GM23338 (cell line): Measurements from ENCODE around the gene KLHL6. TPM values are rescaled to one million over a fixed set of nuclear protein-coding genes. Genes with fewer than 3 reads are reported as not detected.
A peak's percentile ranks its signal among the peaks of the same experiment; 100 is the strongest.

ENCODE experiments used
- ATAC-seq: fragments of 200-7000 bp; cut with Tn5 transposase; 3 replicates; pipeline ENCODE4 v1.9.1; 2020
- DNase-seq: peaks from one replicate; pipeline ENCODE4 v3.0.0-alpha.2; 2015; ENCODE audit warnings: low spot score
- H2AFZ ChIP-seq: fragments of 200-600 bp; sonication (generic); 2 replicates; pipeline ENCODE4 v1.8.0; 2016; ENCODE audit warnings: antibody characterized with exemption, mild to moderate bottlenecking, moderate library complexity
- H3F3A ChIP-seq: fragments of 200-600 bp; sonication (generic); replicated peaks from 2 replicates; pipeline ENCODE4 v1.8.0; 2017; ENCODE audit warnings: antibody characterized with exemption, mixed run types, low read depth
- H3K27ac ChIP-seq: fragments of 200-600 bp; sonication (generic); 2 replicates; pipeline ENCODE4 v1.6.1; 2016; ENCODE audit warnings: low read depth
- H3K27me3 ChIP-seq: fragments of 200-600 bp; sonication (generic); 2 replicates; pipeline ENCODE4 v1.8.0; 2016; ENCODE audit warnings: mild to moderate bottlenecking, mixed run types, moderate library complexity; ENCODE audit not compliant: insufficient read depth
- H3K36me3 ChIP-seq: fragments of 200-600 bp; sonication (generic); 2 replicates; pipeline ENCODE4 v1.8.0; 2016; ENCODE audit warnings: mild to moderate bottlenecking; ENCODE audit not compliant: insufficient read depth
- H3K4me1 ChIP-seq: fragments of 200-600 bp; sonication (generic); 2 replicates; pipeline ENCODE4 v1.8.0; 2016; ENCODE audit warnings: mild to moderate bottlenecking, moderate library complexity; ENCODE audit not compliant: insufficient read depth
- H3K4me2 ChIP-seq: fragments of 200-600 bp; sonication (generic); 2 replicates; pipeline ENCODE4 v1.7.1; 2017; ENCODE audit warnings: mixed run types
- H3K4me3 ChIP-seq: fragments of 200-600 bp; sonication (generic); 2 replicates; pipeline ENCODE4 v1.6.1; 2016; ENCODE audit warnings: mixed run types
- H3K79me2 ChIP-seq: fragments of 200-600 bp; sonication (generic); replicated peaks from 2 replicates; pipeline ENCODE4 v1.8.0; 2017; ENCODE audit warnings: mild to moderate bottlenecking; ENCODE audit not compliant: insufficient read depth
- H3K9me2 ChIP-seq: fragments of 200-600 bp; sonication (generic); 2 replicates; pipeline ENCODE4 v1.8.0; 2017; ENCODE audit not compliant: insufficient read depth
- H4K20me1 ChIP-seq: fragments of 200-600 bp; sonication (generic); replicated peaks from 2 replicates; pipeline ENCODE4 v1.8.0; 2017; ENCODE audit warnings: mild to moderate bottlenecking; ENCODE audit not compliant: insufficient read depth
- H3K27ac Mint-ChIP-seq: 2 replicates; pipeline ENCODE4 v1.8.0; 2020; ENCODE audit warnings: inconsistent platforms, mild to moderate bottlenecking, moderate library complexity, mixed read lengths
- H3K27me3 Mint-ChIP-seq: 3 replicates; pipeline ENCODE4 v1.8.0; 2022; ENCODE audit warnings: low read depth, mild to moderate bottlenecking, moderate library complexity, mixed read lengths, inconsistent platforms; ENCODE audit not compliant: insufficient read depth, poor library complexity
- H3K36me3 Mint-ChIP-seq: 3 replicates; pipeline ENCODE4 v1.8.0; 2021; ENCODE audit warnings: low read depth, mild to moderate bottlenecking, inconsistent platforms, moderate library complexity, mixed read lengths
- H3K4me1 Mint-ChIP-seq: 3 replicates; pipeline ENCODE4 v1.8.0; 2020; ENCODE audit warnings: mild to moderate bottlenecking, inconsistent platforms, mixed read lengths
- H3K4me3 Mint-ChIP-seq: 3 replicates; pipeline ENCODE4 v1.8.0; 2021; ENCODE audit warnings: moderate library complexity, mild to moderate bottlenecking, inconsistent platforms, mixed read lengths
- H3K9me3 Mint-ChIP-seq: 3 replicates; pipeline ENCODE4 v1.8.0; 2020; ENCODE audit warnings: moderate library complexity, mild to moderate bottlenecking, inconsistent platforms, mixed read lengths
- CREB1 ChIP-seq: fragments of 250-450 bp; sonication (Bioruptor Pico); IDR thresholded peaks from 2 replicates; pipeline ENCODE4 v1.5.0; 2020; ENCODE audit warnings: low read depth, mild to moderate bottlenecking, moderate library complexity
- CTCF ChIP-seq, 2 experiments: fragments of 200-600 bp in 1 of 2; sonication (generic) in 1 of 2; conservative IDR thresholded peaks; 2 replicates each; pipeline versions ENCODE4 v1.5.1 to v1.6.1; 2016 to 2017; ENCODE audit warnings: antibody characterized with exemption in 2 of 2, low read depth in 2 of 2, mild to moderate bottlenecking in 2 of 2, moderate library complexity in 1 of 2
- EZH2 ChIP-seq: fragments of 200-600 bp; sonication (generic); IDR thresholded peaks from one replicate; pipeline ENCODE4 v1.8.0; 2017; ENCODE audit warnings: antibody characterized with exemption, mild to moderate bottlenecking, low read depth; ENCODE audit not compliant: unreplicated experiment
- EZH2phosphoT487 ChIP-seq: fragments of 200-600 bp; sonication (generic); IDR thresholded peaks from one replicate; pipeline ENCODE4 v1.8.1; 2018; ENCODE audit warnings: antibody characterized with exemption; ENCODE audit not compliant: unreplicated experiment
- JUNB ChIP-seq: IDR thresholded peaks from one replicate; pipeline ENCODE4 v1.6.1; 2016; ENCODE audit warnings: antibody characterized with exemption; ENCODE audit not compliant: unreplicated experiment
- NANOG ChIP-seq: IDR thresholded peaks from 2 replicates; pipeline ENCODE4 v1.6.1; 2016; ENCODE audit warnings: antibody characterized with exemption, borderline replicate concordance
- POLR2AphosphoS5 ChIP-seq: IDR thresholded peaks from 2 replicates; pipeline ENCODE4 v1.6.1; 2016; ENCODE audit warnings: antibody characterized with exemption, low read depth
- ZNF114 ChIP-seq: fragments of 250-450 bp; sonication (Bioruptor Pico); IDR thresholded peaks from 2 replicates; pipeline ENCODE4 v1.5.0; 2020; ENCODE audit warnings: mild to moderate bottlenecking, moderate library complexity
- polyA plus RNA-seq: library from polyadenylated mRNA; unstranded; fragments of >200 nt; fragmentation: Nextera tagmentation; extraction: Ambion mirVana; gene quantifications from 2 replicates; pipeline ENCODE4 v1.2.1, GENCODE V29; 2016
- total RNA-seq: library from RNA; depleted of rRNA; stranded (reverse); fragments of >200 nt; shearing (Covaris generic); gene quantifications from 2 replicates; pipeline ENCODE4 v1.2.3, GENCODE V29; 2014
- TF ChIP-seq, protein P1 (sequence below): IDR thresholded peaks from one replicate; pipeline ENCODE4 v1.6.1; 2018; ENCODE audit warnings: antibody characterized with exemption; ENCODE audit not compliant: unreplicated experiment

KLHL6 gene
- total and polyA plus RNA-seq, 2 experiments from 2014 or later, result not detected

DNA sequence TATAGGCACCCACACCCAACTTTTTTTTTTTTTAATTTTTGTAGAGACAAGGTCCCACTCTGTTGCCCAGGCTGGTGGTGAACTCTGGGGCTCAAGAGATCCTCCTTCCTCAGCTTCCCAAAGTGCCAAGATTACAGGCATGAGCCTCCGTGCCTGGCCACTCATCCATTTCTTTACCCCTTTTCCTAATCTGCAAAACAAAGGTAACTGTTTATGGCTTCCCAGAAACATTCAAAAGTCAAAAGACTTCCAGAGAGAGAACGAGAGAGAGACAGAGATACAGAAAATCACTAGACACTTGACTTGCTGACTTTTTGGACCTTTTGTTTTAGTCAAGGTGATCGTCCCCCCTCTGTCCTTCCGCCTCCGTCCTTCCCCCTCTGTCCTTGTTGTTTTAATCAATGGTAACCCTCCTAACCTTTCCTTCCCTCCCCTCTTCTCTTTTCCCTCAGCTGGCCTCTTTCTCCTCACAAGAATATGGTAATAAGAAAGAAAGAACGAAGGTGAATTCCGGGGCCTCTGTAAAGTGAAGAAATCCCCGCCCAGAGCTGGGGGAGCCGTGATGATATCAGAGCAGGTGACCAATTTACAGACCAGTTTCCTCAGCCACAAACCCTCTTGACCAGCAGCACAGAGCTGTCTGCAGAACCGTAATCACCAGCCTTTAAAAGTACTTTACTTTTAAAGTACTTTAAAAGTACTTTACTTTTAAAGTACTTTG is 21.9 kb downstream of the KLHL6 start:
- H3K9me2 ChIP-seq, result no peaks in the 10 kb centered on the region; the same call in 1 of the 2 replicates
- H3K36me3 ChIP-seq, result no peaks in the 10 kb centered on the region
- peak overlapping the region; percentile 39 for H3K4me3 ChIP-seq
- peaks cover 17% of the 10 kb centered on the region for H3K4me1 ChIP-seq
- no peaks in the 10 kb centered on the region for H3K79me2 ChIP-seq
- H3F3A ChIP-seq, result no peaks in the 10 kb centered on the region
- H3K27me3 ChIP-seq, result peaks cover 18% of the 10 kb centered on the region
- Mint-ChIP-seq H3K4me1 (peaks cover 34% of the 10 kb centered on the region), H3K27ac (peak overlapping the region; percentile 50), H3K36me3 (no peaks in the 10 kb centered on the region; the same call in 2 of the 3 replicates), H3K27me3 (peaks cover 15% of the 10 kb centered on the region), H3K9me3 (no peaks in the 10 kb centered on the region; the same call in 2 of the 3 replicates), H3K4me3 (peak overlapping the region; percentile 36)
- H2AFZ ChIP-seq, result no peak overlapping the region
- H3K27ac ChIP-seq, result no peak overlapping the region
- H3K4me2 ChIP-seq, result peak overlapping the region; percentile 44
- DNase-seq, result peak; percentile 61
- ATAC-seq, result peak; percentile 74
- H4K20me1 ChIP-seq, result no peaks in the 10 kb centered on the region
- TF ChIP-seq EZH2 (no peak), JUNB (no peak), CREB1 (CRISPR knock-in tag) (0 out of 2 replicates have a peak, but pooled peaks have one; percentile 15), EZH2phosphoT487 (no peak), ZNF114 (CRISPR knock-in tag) (no peak)

GRCh38 chr3:183532620-183533411 is 22.7 kb downstream of the KLHL6 start:
- Histone ChIP-seq H4K20me1 (no peaks in the 10 kb centered on the region), H3K4me1 (peaks cover 17% of the 10 kb centered on the region), H2AFZ (no peak overlapping the region), H3K4me2 (peak overlapping the region; percentile 44), H3K79me2 (no peaks in the 10 kb centered on the region), H3K27ac (no peak overlapping the region), H3K9me2 (peaks cover 3% of the 10 kb centered on the region; the same call in 1 of the 2 replicates), H3F3A (no peaks in the 10 kb centered on the region), H3K4me3 (peak overlapping the region; percentile 39), H3K27me3 (peaks cover 18% of the 10 kb centered on the region), H3K36me3 (no peaks in the 10 kb centered on the region)
- DNase-seq, result peak; percentile 41
- Mint-ChIP-seq H3K36me3 (no peaks in the 10 kb centered on the region; the same call in 2 of the 3 replicates), H3K27ac (0 out of 2 replicates have a peak overlapping the region, but pooled peaks have one; percentile 50), H3K4me1 (peaks cover 34% of the 10 kb centered on the region), H3K4me3 (peak overlapping the region; percentile 36; the same call in 1 of the 3 replicates), H3K27me3 (peaks cover 17% of the 10 kb centered on the region), H3K9me3 (no peaks in the 10 kb centered on the region; the same call in 2 of the 3 replicates)
- peak; percentile 62 for ATAC-seq
- TF ChIP-seq, protein P1, sequence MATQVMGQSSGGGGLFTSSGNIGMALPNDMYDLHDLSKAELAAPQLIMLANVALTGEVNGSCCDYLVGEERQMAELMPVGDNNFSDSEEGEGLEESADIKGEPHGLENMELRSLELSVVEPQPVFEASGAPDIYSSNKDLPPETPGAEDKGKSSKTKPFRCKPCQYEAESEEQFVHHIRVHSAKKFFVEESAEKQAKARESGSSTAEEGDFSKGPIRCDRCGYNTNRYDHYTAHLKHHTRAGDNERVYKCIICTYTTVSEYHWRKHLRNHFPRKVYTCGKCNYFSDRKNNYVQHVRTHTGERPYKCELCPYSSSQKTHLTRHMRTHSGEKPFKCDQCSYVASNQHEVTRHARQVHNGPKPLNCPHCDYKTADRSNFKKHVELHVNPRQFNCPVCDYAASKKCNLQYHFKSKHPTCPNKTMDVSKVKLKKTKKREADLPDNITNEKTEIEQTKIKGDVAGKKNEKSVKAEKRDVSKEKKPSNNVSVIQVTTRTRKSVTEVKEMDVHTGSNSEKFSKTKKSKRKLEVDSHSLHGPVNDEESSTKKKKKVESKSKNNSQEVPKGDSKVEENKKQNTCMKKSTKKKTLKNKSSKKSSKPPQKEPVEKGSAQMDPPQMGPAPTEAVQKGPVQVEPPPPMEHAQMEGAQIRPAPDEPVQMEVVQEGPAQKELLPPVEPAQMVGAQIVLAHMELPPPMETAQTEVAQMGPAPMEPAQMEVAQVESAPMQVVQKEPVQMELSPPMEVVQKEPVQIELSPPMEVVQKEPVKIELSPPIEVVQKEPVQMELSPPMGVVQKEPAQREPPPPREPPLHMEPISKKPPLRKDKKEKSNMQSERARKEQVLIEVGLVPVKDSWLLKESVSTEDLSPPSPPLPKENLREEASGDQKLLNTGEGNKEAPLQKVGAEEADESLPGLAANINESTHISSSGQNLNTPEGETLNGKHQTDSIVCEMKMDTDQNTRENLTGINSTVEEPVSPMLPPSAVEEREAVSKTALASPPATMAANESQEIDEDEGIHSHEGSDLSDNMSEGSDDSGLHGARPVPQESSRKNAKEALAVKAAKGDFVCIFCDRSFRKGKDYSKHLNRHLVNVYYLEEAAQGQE, result no peak
- TF ChIP-seq CTCF (conservative IDR thresholded peaks at IDR 0.05; ENCODE audit: low read depth in 2 of 2), result no peak
- TF ChIP-seq EZH2, result no peak
- no peak for TF ChIP-seq JUNB
- TF ChIP-seq CREB1 (CRISPR knock-in tag), result no peak
- no peak for TF ChIP-seq POLR2AphosphoS5
- no peak for TF ChIP-seq EZH2phosphoT487
- no peak for TF ChIP-seq ZNF114 (CRISPR knock-in tag)
- TF ChIP-seq NANOG, result no peak
